Activated naive CD8-positive, alpha-beta T cell (primary cell): ENCODE results near the gene RPL29.

Experiments used
- H3K27ac Mint-ChIP-seq: one replicate; pipeline ENCODE4 v1.8.0; 2021; ENCODE audit warnings: mixed read lengths
- H3K27me3 Mint-ChIP-seq: one replicate; pipeline ENCODE4 v1.8.0; 2021; ENCODE audit warnings: mixed read lengths
- H3K36me3 Mint-ChIP-seq: one replicate; pipeline ENCODE4 v1.8.0; 2021; ENCODE audit warnings: mixed read lengths
- H3K4me1 Mint-ChIP-seq: one replicate; pipeline ENCODE4 v1.8.0; 2021; ENCODE audit warnings: low read depth, mixed read lengths
- H3K4me3 Mint-ChIP-seq: one replicate; pipeline ENCODE4 v1.8.0; 2021; ENCODE audit warnings: mild to moderate bottlenecking, mixed read lengths
- H3K9me3 Mint-ChIP-seq: one replicate; pipeline ENCODE4 v1.8.0; 2021; ENCODE audit warnings: low read depth, mixed read lengths

RPL29 gene

GRCh38 chr3:51986010-51986947 lies 9.4 kb downstream of the RPL29 start:
- H3K36me3 Mint-ChIP-seq, result peaks cover 1% of the 10 kb centered on the region
- no peaks in the 10 kb centered on the region for H3K9me3 Mint-ChIP-seq
- H3K27me3 Mint-ChIP-seq, result no peaks in the 10 kb centered on the region
- no peak overlapping the region for H3K27ac Mint-ChIP-seq
- H3K4me3 Mint-ChIP-seq, result no peak overlapping the region
- H3K4me1 Mint-ChIP-seq, result peaks cover 18% of the 10 kb centered on the region

GRCh38 chr3:51985063-51985462 lies 10.6 kb downstream of the RPL29 start:
- H3K4me1 Mint-ChIP-seq, result peaks cover 17% of the 10 kb centered on the region
- no peaks in the 10 kb centered on the region for H3K27me3 Mint-ChIP-seq
- H3K4me3 Mint-ChIP-seq, result peak overlapping the region; percentile 71
- no peaks in the 10 kb centered on the region for H3K36me3 Mint-ChIP-seq
- H3K27ac Mint-ChIP-seq, result peak overlapping the region; percentile 73
- H3K9me3 Mint-ChIP-seq, result no peaks in the 10 kb centered on the region

- no peaks in the 10 kb centered on the region for H3K9me3 Mint-ChIP-seq
- H3K27ac Mint-ChIP-seq, result peak overlapping the region; percentile 94
- no peaks in the 10 kb centered on the region for H3K36me3 Mint-ChIP-seq
- peaks cover 17% of the 10 kb centered on the region for H3K4me1 Mint-ChIP-seq
- H3K27me3 Mint-ChIP-seq, result no peaks in the 10 kb centered on the region
- H3K4me3 Mint-ChIP-seq, result peak overlapping the region; percentile 99
These were observed 11.4 kb downstream of the RPL29 start for GRCh38 chr3:51984269-51984647.

- H3K4me3 Mint-ChIP-seq, result peak overlapping the region; percentile 99
- H3K27me3 Mint-ChIP-seq, result no peaks in the 10 kb centered on the region
- H3K27ac Mint-ChIP-seq, result peak overlapping the region; percentile 94
- H3K4me1 Mint-ChIP-seq, result peaks cover 17% of the 10 kb centered on the region
- no peaks in the 10 kb centered on the region for H3K36me3 Mint-ChIP-seq
- no peaks in the 10 kb centered on the region for H3K9me3 Mint-ChIP-seq
These were observed 12.0 kb downstream of the RPL29 start for GRCh38 chr3:51983578-51984268.

GRCh38 chr3:51982838-51983577 lies 12.7 kb downstream of the RPL29 start, which contains the start of gene ACY1:
TSS of gene ACY1 (plus strand) at chr3:51983535. CDS start at chr3:51984065, 530 bp downstream.
- no peaks in the 10 kb centered on the region for H3K36me3 Mint-ChIP-seq
- peaks cover 17% of the 10 kb centered on the region for H3K4me1 Mint-ChIP-seq
- peak within 1 kb of the TSS; percentile 98 for H3K27ac Mint-ChIP-seq
- no peaks in the 10 kb centered on the region for H3K27me3 Mint-ChIP-seq
- no peaks in the 10 kb centered on the region for H3K9me3 Mint-ChIP-seq
- peak within 1 kb of the TSS; percentile 99 for H3K4me3 Mint-ChIP-seq

- Mint-ChIP-seq H3K36me3 (no peaks in the 10 kb centered on the region), H3K4me3 (peak overlapping the region; percentile 99), H3K27ac (peak overlapping the region; percentile 98), H3K27me3 (no peaks in the 10 kb centered on the region), H3K4me1 (peaks cover 17% of the 10 kb centered on the region), H3K9me3 (no peaks in the 10 kb centered on the region)
These were observed 13.3 kb downstream of the RPL29 start for GRCh38 chr3:51982352-51982837.

- no peaks in the 10 kb centered on the region for H3K27me3 Mint-ChIP-seq
- peaks cover 31% of the 10 kb centered on the region for H3K4me1 Mint-ChIP-seq
- no peak overlapping the region for H3K27ac Mint-ChIP-seq
- no peaks in the 10 kb centered on the region for H3K9me3 Mint-ChIP-seq
- H3K36me3 Mint-ChIP-seq, result no peaks in the 10 kb centered on the region
- no peak overlapping the region for H3K4me3 Mint-ChIP-seq
These were observed 15.4 kb downstream of the RPL29 start for GRCh38 chr3:51980253-51980652.

GRCh38 chr3:51978143-51978502 lies 17.6 kb downstream of the RPL29 start:
- H3K4me3 Mint-ChIP-seq, result no peak overlapping the region
- no peaks in the 10 kb centered on the region for H3K36me3 Mint-ChIP-seq
- H3K4me1 Mint-ChIP-seq, result peaks cover 38% of the 10 kb centered on the region
- H3K9me3 Mint-ChIP-seq, result no peaks in the 10 kb centered on the region
- H3K27me3 Mint-ChIP-seq, result no peaks in the 10 kb centered on the region
- peak overlapping the region; percentile 50 for H3K27ac Mint-ChIP-seq

- H3K4me3 Mint-ChIP-seq, result peak overlapping the region; percentile 51
- peak overlapping the region; percentile 50 for H3K27ac Mint-ChIP-seq
- no peaks in the 10 kb centered on the region for H3K36me3 Mint-ChIP-seq
- H3K9me3 Mint-ChIP-seq, result no peaks in the 10 kb centered on the region
- H3K27me3 Mint-ChIP-seq, result no peaks in the 10 kb centered on the region
- H3K4me1 Mint-ChIP-seq, result peaks cover 34% of the 10 kb centered on the region
These were observed 18.1 kb downstream of the RPL29 start for GRCh38 chr3:51977446-51978142.

GRCh38 chr3:51975852-51976549 lies 19.7 kb downstream of the RPL29 start:
- Mint-ChIP-seq H3K4me3 (peak overlapping the region; percentile 95), H3K27ac (peak overlapping the region; percentile 88), H3K9me3 (no peaks in the 10 kb centered on the region), H3K27me3 (no peaks in the 10 kb centered on the region), H3K4me1 (peaks cover 28% of the 10 kb centered on the region), H3K36me3 (no peaks in the 10 kb centered on the region)

GRCh38 chr3:51974963-51975851 lies 20.5 kb downstream of the RPL29 start, which contains the start of gene ABHD14A:
TSS of gene ABHD14A (plus strand) at chr3:51975064. CDS start at chr3:51975136, 72 bp downstream.
- Mint-ChIP-seq H3K4me1 (peaks cover 30% of the 10 kb centered on the region), H3K36me3 (no peaks in the 10 kb centered on the region), H3K27me3 (no peaks in the 10 kb centered on the region)

GRCh38 chr3:51974277-51974962 lies 21.3 kb downstream of the RPL29 start:
- Mint-ChIP-seq H3K4me1 (peaks cover 30% of the 10 kb centered on the region), H3K9me3 (no peaks in the 10 kb centered on the region), H3K27ac (peak overlapping the region; percentile 94), H3K27me3 (no peaks in the 10 kb centered on the region), H3K36me3 (no peaks in the 10 kb centered on the region), H3K4me3 (peak overlapping the region; percentile 95)

More at GRCh38 chr3:51974963-51975851, 20.5 kb downstream of the RPL29 start, which contains the start of gene ABHD14A:
- Mint-ChIP-seq H3K9me3 (no peaks in the 10 kb centered on the region), H3K4me3 (peak within 1 kb of the TSS; percentile 95), H3K27ac (peak within 1 kb of the TSS; percentile 94)
